T-helper 1 cell treated with Interleukin-12 subunit alpha and Interleukin-12 subunit beta and Interleukin-4 antibody, amounts not matched to agents 30 μg/mL and 1 μg/mL, for 36 hours (primary cell): ENCODE data around the gene SEMA3D.

ENCODE experiments used
- H3K27ac Mint-ChIP-seq: one replicate; pipeline ENCODE4 v1.8.0; 2021; ENCODE audit warnings: mild to moderate bottlenecking, mixed read lengths
- H3K27me3 Mint-ChIP-seq: one replicate; pipeline ENCODE4 v1.8.0; 2021; ENCODE audit warnings: low read depth, mixed read lengths
- H3K36me3 Mint-ChIP-seq: one replicate; pipeline ENCODE4 v1.8.0; 2021; ENCODE audit warnings: low read depth, mixed read lengths
- H3K4me1 Mint-ChIP-seq: one replicate; pipeline ENCODE4 v1.8.0; 2021; ENCODE audit warnings: low read depth, mixed read lengths
- H3K4me3 Mint-ChIP-seq: one replicate; pipeline ENCODE4 v1.8.0; 2021; ENCODE audit warnings: mild to moderate bottlenecking, moderate library complexity, mixed read lengths
- H3K9me3 Mint-ChIP-seq: one replicate; pipeline ENCODE4 v1.8.0; 2021; ENCODE audit warnings: mixed read lengths

SEMA3D gene

DNA sequence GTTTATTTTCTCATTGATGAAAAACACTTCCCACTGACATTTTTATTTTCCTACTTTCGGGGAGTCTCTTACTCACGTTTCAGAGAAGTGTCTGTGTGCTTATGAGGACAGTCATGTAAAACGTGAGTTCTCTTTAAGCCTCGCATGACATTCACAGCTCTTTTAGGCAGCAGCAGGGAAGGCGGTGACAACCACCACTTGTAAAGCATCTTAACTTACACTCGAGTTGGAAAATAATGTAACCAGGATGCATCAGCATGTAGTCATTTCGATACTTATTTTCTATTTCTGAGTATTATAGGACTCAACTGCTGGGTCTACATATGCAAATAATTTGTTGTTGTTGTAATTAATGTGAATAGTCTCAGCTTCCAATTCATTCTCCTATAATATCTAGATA is 153.6 kb downstream of the SEMA3D start:
- no peaks in the 10 kb centered on the region for H3K9me3 Mint-ChIP-seq
- H3K4me1 Mint-ChIP-seq = no peaks in the 10 kb centered on the region
- H3K36me3 Mint-ChIP-seq = no peaks in the 10 kb centered on the region
- no peaks in the 10 kb centered on the region for H3K27me3 Mint-ChIP-seq
- H3K27ac Mint-ChIP-seq = no peak overlapping the region
- no peak overlapping the region for H3K4me3 Mint-ChIP-seq

DNA sequence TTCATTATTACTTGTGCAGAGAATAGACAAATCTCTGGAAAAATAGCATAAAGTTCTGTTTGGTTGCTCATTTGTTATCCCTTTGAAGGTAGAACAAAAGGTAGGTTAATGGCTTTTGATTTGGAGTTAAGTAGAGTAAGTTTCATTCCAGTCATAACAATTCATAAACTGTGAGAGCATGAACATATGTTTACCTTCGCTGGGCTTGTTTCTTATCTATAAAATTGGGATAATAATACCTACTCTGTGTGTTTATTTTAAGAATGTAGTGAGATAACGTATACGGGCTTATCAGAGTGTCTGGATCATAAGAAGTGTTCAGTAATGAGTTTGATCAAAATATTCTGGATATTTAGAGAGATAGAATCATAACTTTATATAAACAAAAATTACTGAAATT is 155.4 kb downstream of the SEMA3D start:
- H3K4me3 Mint-ChIP-seq = no peak overlapping the region
- peaks cover 4% of the 10 kb centered on the region for H3K27me3 Mint-ChIP-seq
- no peaks in the 10 kb centered on the region for H3K4me1 Mint-ChIP-seq
- H3K9me3 Mint-ChIP-seq = no peaks in the 10 kb centered on the region
- H3K36me3 Mint-ChIP-seq = no peaks in the 10 kb centered on the region
- H3K27ac Mint-ChIP-seq = no peak overlapping the region

- Mint-ChIP-seq H3K36me3 (no peaks in the 10 kb centered on the region), H3K27me3 (peaks cover 4% of the 10 kb centered on the region), H3K4me3 (no peak overlapping the region), H3K9me3 (no peaks in the 10 kb centered on the region), H3K27ac (no peak overlapping the region), H3K4me1 (no peaks in the 10 kb centered on the region)
Measured at GRCh38 chr7:85030893-85031292, 156.0 kb downstream of the SEMA3D start.

DNA sequence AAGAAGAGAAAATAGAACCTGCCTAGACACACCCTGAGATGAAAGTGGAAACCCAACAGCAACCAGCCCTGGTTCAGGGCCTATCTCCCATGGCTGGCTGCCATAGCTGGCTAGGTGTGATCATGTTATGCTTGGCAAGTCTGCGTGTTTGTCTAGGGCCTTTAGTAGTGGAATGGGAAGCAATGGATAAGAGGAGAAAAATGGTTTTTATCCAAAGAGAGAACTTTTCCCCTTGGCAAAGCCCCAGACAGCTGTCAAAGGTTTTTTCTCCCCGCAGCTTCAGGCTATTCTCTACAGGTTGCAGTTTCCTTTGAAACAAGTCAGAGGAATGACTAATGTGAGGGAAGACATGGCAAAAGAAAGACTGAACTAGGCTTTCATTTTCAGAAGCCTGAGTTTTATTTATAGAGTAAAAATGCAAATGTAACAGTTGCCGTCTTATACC is 161.5 kb downstream of the SEMA3D start:
- Mint-ChIP-seq H3K36me3 (no peaks in the 10 kb centered on the region), H3K27ac (no peak overlapping the region), H3K9me3 (no peaks in the 10 kb centered on the region), H3K4me1 (no peaks in the 10 kb centered on the region), H3K27me3 (peaks cover 4% of the 10 kb centered on the region), H3K4me3 (no peak overlapping the region)

GRCh38 chr7:85023916-85024315 is 162.9 kb downstream of the SEMA3D start:
- Mint-ChIP-seq H3K36me3 (no peaks in the 10 kb centered on the region), H3K4me1 (no peaks in the 10 kb centered on the region), H3K27me3 (peaks cover 4% of the 10 kb centered on the region)

GRCh38 chr7:85023066-85023712 is 163.7 kb downstream of the SEMA3D start:
- Mint-ChIP-seq H3K27ac (no peak overlapping the region), H3K4me1 (no peaks in the 10 kb centered on the region), H3K36me3 (no peaks in the 10 kb centered on the region), H3K4me3 (no peak overlapping the region), H3K9me3 (no peaks in the 10 kb centered on the region), H3K27me3 (peaks cover 4% of the 10 kb centered on the region)

More at GRCh38 chr7:85023916-85024315, 162.9 kb downstream of the SEMA3D start:
- H3K27ac Mint-ChIP-seq = no peak overlapping the region
- no peaks in the 10 kb centered on the region for H3K9me3 Mint-ChIP-seq
- H3K4me3 Mint-ChIP-seq = no peak overlapping the region

DNA sequence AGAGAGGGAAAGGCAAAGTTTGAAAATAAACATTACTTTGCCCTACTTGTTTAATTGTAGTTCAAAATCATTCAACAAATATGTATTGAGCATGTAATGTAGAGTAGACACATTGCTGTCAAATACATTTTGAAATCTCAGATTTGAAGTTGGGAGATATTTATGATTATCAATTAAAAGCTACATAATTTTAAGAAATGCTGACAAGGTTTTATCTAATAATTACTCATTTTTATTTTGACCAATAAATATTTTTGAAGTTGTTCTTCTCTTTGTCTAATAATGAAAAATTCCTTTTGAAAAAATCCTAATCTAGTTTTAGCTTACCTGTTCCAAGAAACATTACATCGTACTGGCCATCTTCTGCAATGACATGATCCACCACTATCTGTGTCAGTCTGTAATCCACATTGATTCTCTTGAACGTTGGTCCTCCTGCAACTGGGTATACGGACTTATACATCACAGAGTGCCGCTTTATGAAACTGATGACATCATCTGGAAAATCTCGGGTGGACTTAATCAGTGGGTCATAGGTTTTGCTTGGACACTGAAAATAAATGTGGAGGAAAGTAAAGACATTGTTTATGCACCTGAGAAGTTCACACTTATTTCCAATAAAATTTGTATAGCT is 164.7 kb downstream of the SEMA3D start:
- no peaks in the 10 kb centered on the region for H3K9me3 Mint-ChIP-seq
- no peaks in the 10 kb centered on the region for H3K36me3 Mint-ChIP-seq
- H3K4me3 Mint-ChIP-seq = no peak overlapping the region
- H3K4me1 Mint-ChIP-seq = no peaks in the 10 kb centered on the region
- H3K27me3 Mint-ChIP-seq = peaks cover 3% of the 10 kb centered on the region
- H3K27ac Mint-ChIP-seq = no peak overlapping the region

- Mint-ChIP-seq H3K9me3 (no peaks in the 10 kb centered on the region), H3K36me3 (no peaks in the 10 kb centered on the region), H3K27me3 (peaks cover 4% of the 10 kb centered on the region), H3K4me3 (no peak overlapping the region), H3K27ac (no peak overlapping the region), H3K4me1 (no peaks in the 10 kb centered on the region)
Measured at GRCh38 chr7:85021101-85021704, 165.7 kb downstream of the SEMA3D start.

DNA sequence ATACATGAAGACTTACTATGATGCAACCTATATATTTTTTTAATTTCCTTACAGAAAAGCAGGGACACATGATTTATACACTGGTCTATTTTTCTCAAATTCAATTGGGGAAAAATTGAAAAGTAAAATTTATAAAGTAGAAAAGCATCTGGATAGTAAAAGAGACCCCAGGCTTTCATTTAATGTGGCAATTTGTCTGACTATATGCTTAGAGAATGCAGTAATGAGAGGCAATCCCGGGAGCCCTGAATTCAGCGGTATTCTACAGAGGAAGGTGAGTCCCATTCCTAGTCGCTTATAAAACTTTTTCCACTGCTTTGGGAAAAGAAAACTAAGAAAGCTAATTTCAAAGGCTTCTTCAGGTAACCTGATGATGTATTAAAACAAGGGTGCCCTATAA is 167.1 kb downstream of the SEMA3D start:
- H3K36me3 Mint-ChIP-seq = no peaks in the 10 kb centered on the region
- H3K4me1 Mint-ChIP-seq = no peaks in the 10 kb centered on the region
- H3K27ac Mint-ChIP-seq = no peak overlapping the region
- no peaks in the 10 kb centered on the region for H3K9me3 Mint-ChIP-seq
- H3K27me3 Mint-ChIP-seq = peaks cover 4% of the 10 kb centered on the region
- no peak overlapping the region for H3K4me3 Mint-ChIP-seq

GRCh38 chr7:85019176-85019575 is 167.7 kb downstream of the SEMA3D start:
- H3K4me1 Mint-ChIP-seq = no peaks in the 10 kb centered on the region

DNA sequence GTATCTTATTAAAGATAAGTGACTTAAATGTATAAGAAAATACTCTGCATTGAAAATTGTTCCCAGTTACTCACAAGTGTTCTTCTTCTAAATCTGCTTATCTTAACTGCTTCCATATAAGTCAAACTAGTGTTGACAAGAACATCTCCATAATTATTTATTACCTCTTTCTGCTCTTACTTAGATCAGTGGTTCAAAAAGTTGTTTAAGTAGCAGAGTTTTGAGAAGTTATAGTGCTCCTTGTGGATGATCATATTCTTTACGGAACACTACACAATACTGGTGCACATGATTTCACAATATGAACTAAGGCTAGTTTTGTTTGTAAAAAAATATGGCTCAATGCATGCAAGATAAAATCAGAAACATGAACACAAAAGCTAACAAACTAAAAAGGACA is 168.4 kb downstream of the SEMA3D start:
- no peaks in the 10 kb centered on the region for H3K36me3 Mint-ChIP-seq
- H3K27ac Mint-ChIP-seq = no peak overlapping the region
- H3K9me3 Mint-ChIP-seq = no peaks in the 10 kb centered on the region
- H3K4me3 Mint-ChIP-seq = no peak overlapping the region
- H3K27me3 Mint-ChIP-seq = peaks cover 4% of the 10 kb centered on the region
- H3K4me1 Mint-ChIP-seq = no peaks in the 10 kb centered on the region

More at GRCh38 chr7:85019176-85019575, 167.7 kb downstream of the SEMA3D start:
- Mint-ChIP-seq H3K27ac (no peak overlapping the region), H3K36me3 (no peaks in the 10 kb centered on the region), H3K27me3 (peaks cover 4% of the 10 kb centered on the region), H3K4me3 (no peak overlapping the region), H3K9me3 (no peaks in the 10 kb centered on the region)

DNA sequence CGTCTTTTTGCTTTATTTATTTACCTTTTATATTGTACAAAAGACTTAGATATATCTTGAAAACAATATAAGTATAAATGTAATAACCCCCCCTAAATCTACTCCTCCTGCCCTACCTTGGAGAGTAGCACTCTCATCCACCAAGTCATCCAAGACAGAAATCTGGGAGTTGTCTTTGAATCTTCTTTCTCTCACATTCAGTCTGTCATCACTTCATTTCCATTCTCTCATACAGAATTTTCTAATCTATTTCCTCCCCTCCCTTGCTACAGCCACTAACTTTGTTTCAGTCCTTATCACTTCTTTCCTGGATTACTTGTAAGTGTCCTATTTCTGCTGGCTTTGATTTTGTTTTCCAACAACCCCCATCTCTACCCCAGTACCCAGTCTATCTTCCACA is 170.6 kb downstream of the SEMA3D start:
- Mint-ChIP-seq H3K4me1 (no peaks in the 10 kb centered on the region), H3K27me3 (peaks cover 4% of the 10 kb centered on the region), H3K9me3 (no peaks in the 10 kb centered on the region), H3K27ac (no peak overlapping the region), H3K4me3 (no peak overlapping the region), H3K36me3 (no peaks in the 10 kb centered on the region)

- Mint-ChIP-seq H3K4me3 (no peak overlapping the region), H3K4me1 (no peaks in the 10 kb centered on the region), H3K36me3 (no peaks in the 10 kb centered on the region), H3K27me3 (peaks cover 4% of the 10 kb centered on the region), H3K27ac (no peak overlapping the region), H3K9me3 (no peaks in the 10 kb centered on the region)
Measured at GRCh38 chr7:85014936-85015660, 171.8 kb downstream of the SEMA3D start.

DNA sequence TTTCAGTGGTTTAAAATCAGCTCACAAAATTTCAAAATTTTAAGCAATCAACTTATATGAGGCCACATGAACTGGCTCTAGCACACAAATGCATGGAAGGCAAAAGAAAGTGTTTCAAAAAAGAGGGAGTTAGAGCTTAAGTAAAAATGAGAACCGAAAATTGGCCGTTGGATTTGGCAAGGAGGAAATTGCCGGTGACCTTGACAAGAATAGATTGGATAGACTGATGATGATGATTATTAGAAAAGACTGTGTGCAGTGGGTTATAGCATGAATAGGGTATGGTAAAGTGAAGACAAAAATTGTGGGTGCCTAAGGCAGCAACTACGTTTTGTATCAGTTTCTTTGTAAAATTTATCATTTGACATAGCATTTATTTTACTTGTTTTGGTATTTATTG is 175.7 kb downstream of the SEMA3D start:
- Mint-ChIP-seq H3K36me3 (no peaks in the 10 kb centered on the region), H3K4me1 (no peaks in the 10 kb centered on the region), H3K27ac (no peak overlapping the region), H3K27me3 (no peaks in the 10 kb centered on the region), H3K4me3 (no peak overlapping the region), H3K9me3 (no peaks in the 10 kb centered on the region)

DNA sequence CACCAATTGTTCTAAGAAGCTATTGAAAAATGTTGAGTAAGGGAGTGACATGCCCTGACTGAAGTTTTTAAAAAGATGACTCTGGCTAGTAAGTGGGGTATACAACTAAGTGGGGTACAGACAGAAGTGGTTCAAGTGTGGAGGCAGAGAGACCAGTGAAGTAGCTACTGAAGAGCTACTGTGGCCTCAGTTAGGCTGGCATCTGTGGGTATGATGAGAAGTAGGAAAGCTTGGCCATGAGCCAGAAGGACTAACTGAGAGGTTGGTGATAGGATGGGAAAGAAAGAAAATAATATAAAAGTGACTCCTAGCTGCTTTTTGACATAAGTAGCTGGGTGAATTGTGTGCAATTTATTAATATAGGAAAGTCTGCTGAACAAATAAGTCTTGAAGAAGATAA is 176.6 kb downstream of the SEMA3D start:
- no peaks in the 10 kb centered on the region for H3K9me3 Mint-ChIP-seq
- H3K4me3 Mint-ChIP-seq = no peak overlapping the region
- no peaks in the 10 kb centered on the region for H3K36me3 Mint-ChIP-seq

More for the DNA sequence above, 176.6 kb downstream of the SEMA3D start:
- H3K27ac Mint-ChIP-seq = no peak overlapping the region
- H3K27me3 Mint-ChIP-seq = no peaks in the 10 kb centered on the region
- H3K4me1 Mint-ChIP-seq = no peaks in the 10 kb centered on the region
